K562 (cell line): ENCODE measurements around the gene CD46.

ENCODE experiments used
- MAFF ChIP-seq: IDR thresholded peaks from 2 replicates; pipeline ENCODE4 v1.6.1; 2012; ENCODE audit warnings: low read length, improper control_type of control experiment
- POLR2A ChIP-seq: fragments of 450-650 bp; conservative IDR thresholded peaks from 2 replicates; pipeline ENCODE4 v1.6.1; 2016
- POLR2AphosphoS5 ChIP-seq: IDR thresholded peaks from 2 replicates; pipeline ENCODE4 v1.6.1; 2011; ENCODE audit warnings: mild to moderate bottlenecking, low read depth, low read length, moderate library complexity; ENCODE audit not compliant: control insufficient read depth, insufficient read depth
- SIN3A ChIP-seq, 2 experiments: fragments of 150-350 bp in 1 of 2; IDR thresholded peaks; 2 replicates each; pipeline ENCODE4 v1.6.1; 2011 to 2016; ENCODE audit warnings: borderline replicate concordance in 2 of 2, low read depth in 2 of 2, low read length in 2 of 2, mild to moderate bottlenecking in 2 of 2, moderate library complexity in 2 of 2; ENCODE audit not compliant: control insufficient read depth in 1 of 2
- ZNF197 ChIP-seq: fragments of 200-800 bp; sonication (Bioruptor generic); IDR thresholded peaks from 2 replicates; pipeline ENCODE4 v1.6.1; 2016; ENCODE audit warnings: low read depth, missing genetic modification characterization, missing compliant biosample characterization
- ZNF316 ChIP-seq: fragments of 450-650 bp; IDR thresholded peaks from 2 replicates; pipeline ENCODE4 v1.6.1; 2016
- TF ChIP-seq, protein P1 (sequence below): sonication (generic); formaldehyde crosslinking; IDR thresholded peaks from 2 replicates; pipeline ENCODE4 v1.8.0; 2023; ENCODE audit warnings: mild to moderate bottlenecking, missing genetic modification reagents
- TF ChIP-seq, protein P2 (sequence below): fragments of 250-450 bp; sonication (Bioruptor Pico); IDR thresholded peaks from 2 replicates; pipeline ENCODE4 v1.4.0; 2020; ENCODE audit warnings: mild to moderate bottlenecking, moderate library complexity

DNA sequence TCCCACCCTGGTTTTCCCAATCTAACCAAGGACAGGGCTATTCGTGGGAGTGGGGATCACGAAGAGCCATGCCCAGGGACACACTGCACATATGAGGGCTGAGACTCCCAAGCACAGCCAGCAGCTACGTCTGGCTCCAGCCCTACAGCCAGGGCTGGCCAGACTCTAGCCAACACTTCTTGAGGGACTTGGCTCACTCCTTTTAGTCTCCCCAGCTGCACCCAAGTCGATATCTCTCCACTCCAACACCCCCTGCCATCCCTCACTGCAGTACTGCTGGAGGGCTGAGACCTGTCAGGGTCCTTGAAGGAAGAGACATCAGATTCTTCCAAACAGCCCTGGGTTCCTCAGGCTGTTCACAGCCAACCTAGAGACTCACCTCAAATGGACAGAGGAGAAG lies 62.6 kb downstream of the CD46 start:
- TF ChIP-seq ZNF197 (CRISPR knock-in tag) (no peak), SIN3A (IDR thresholded peaks at IDR 0.05; ENCODE audit: borderline replicate concordance in 2 of 2, control insufficient read depth in 1 of 2, low read depth in 2 of 2, low read length in 2 of 2) (no peak), MAFF (no peak), POLR2AphosphoS5 (no peak), ZNF316 (no peak), POLR2A (no peak)
- TF ChIP-seq, protein P1, sequence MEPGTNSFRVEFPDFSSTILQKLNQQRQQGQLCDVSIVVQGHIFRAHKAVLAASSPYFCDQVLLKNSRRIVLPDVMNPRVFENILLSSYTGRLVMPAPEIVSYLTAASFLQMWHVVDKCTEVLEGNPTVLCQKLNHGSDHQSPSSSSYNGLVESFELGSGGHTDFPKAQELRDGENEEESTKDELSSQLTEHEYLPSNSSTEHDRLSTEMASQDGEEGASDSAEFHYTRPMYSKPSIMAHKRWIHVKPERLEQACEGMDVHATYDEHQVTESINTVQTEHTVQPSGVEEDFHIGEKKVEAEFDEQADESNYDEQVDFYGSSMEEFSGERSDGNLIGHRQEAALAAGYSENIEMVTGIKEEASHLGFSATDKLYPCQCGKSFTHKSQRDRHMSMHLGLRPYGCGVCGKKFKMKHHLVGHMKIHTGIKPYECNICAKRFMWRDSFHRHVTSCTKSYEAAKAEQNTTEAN (CRISPR knock-in tag) = no peak
- TF ChIP-seq, protein P2, sequence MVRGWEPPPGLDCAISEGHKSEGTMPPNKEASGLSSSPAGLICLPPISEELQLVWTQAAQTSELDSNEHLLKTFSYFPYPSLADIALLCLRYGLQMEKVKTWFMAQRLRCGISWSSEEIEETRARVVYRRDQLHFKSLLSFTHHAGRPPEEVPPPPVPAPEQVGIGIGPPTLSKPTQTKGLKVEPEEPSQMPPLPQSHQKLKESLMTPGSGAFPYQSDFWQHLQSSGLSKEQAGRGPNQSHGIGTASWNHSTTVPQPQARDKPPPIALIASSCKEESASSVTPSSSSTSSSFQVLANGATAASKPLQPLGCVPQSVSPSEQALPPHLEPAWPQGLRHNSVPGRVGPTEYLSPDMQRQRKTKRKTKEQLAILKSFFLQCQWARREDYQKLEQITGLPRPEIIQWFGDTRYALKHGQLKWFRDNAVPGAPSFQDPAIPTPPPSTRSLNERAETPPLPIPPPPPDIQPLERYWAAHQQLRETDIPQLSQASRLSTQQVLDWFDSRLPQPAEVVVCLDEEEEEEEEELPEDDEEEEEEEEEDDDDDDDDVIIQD (CRISPR knock-in tag) = no peak
